H9 (cell line): ENCODE measurements around the gene NTSR1. TPM values are rescaled to one million over a fixed set of nuclear protein-coding genes. Genes with fewer than 3 reads are reported as not detected.

Source experiments
- DNase-seq: peaks from one replicate; pipeline ENCODE4 v3.0.0-alpha.2; 2017
- H2AFZ ChIP-seq: one replicate; pipeline ENCODE4 v1.6.1; 2013; ENCODE audit warnings: mild to moderate bottlenecking, low read length, control low read depth, moderate library complexity
- H2AK5ac ChIP-seq: 2 replicates; pipeline ENCODE4 v1.6.1; 2013; ENCODE audit warnings: low read length, control low read depth, mixed read lengths; ENCODE audit not compliant: insufficient read length
- H2BK120ac ChIP-seq: one replicate; pipeline ENCODE4 v1.6.1; 2013; ENCODE audit warnings: low read depth, mild to moderate bottlenecking, low read length, control low read depth, inconsistent platforms; ENCODE audit not compliant: poor library complexity, severe bottlenecking
- H2BK12ac ChIP-seq: 2 replicates; pipeline ENCODE4 v1.6.1; 2013; ENCODE audit warnings: low read length, control low read depth, mixed read lengths, low read depth; ENCODE audit not compliant: insufficient read length
- H2BK15ac ChIP-seq: 2 replicates; pipeline ENCODE4 v1.6.1; 2013; ENCODE audit warnings: low read depth, low read length, control low read depth
- H2BK20ac ChIP-seq: one replicate; pipeline ENCODE4 v1.6.1; 2013; ENCODE audit warnings: low read depth, mild to moderate bottlenecking, low read length, control low read depth, inconsistent platforms; ENCODE audit not compliant: poor library complexity, severe bottlenecking
- H2BK5ac ChIP-seq: 2 replicates; pipeline ENCODE4 v1.6.1; 2013; ENCODE audit warnings: low read length, control low read depth, mixed read lengths; ENCODE audit not compliant: insufficient read length
- H3K14ac ChIP-seq: 2 replicates; pipeline ENCODE4 v1.6.1; 2013; ENCODE audit warnings: low read length, control low read depth; ENCODE audit not compliant: insufficient read depth
- H3K18ac ChIP-seq: 2 replicates; pipeline ENCODE4 v1.6.1; 2013; ENCODE audit warnings: low read depth, mild to moderate bottlenecking, mixed read lengths, low read length, control low read depth; ENCODE audit not compliant: insufficient read length
- H3K23ac ChIP-seq: 2 replicates; pipeline ENCODE4 v1.6.1; 2013; ENCODE audit warnings: low read length, control low read depth, mixed read lengths, low read depth; ENCODE audit not compliant: insufficient read length
- H3K23me2 ChIP-seq: 2 replicates; pipeline ENCODE4 v1.6.1; 2013; ENCODE audit warnings: low read depth, mild to moderate bottlenecking, mixed read lengths, low read length, control low read depth; ENCODE audit not compliant: insufficient read length, poor library complexity, severe bottlenecking
- H3K27ac ChIP-seq: 2 replicates; pipeline ENCODE4 v1.5.1; 2013; ENCODE audit warnings: low read length, control low read depth, mixed read lengths, low read depth; ENCODE audit not compliant: insufficient read length
- H3K27me3 ChIP-seq: 2 replicates; pipeline ENCODE4 v1.6.1; 2013; ENCODE audit warnings: low read length, control low read depth, inconsistent platforms; ENCODE audit not compliant: insufficient read depth
- H3K4ac ChIP-seq: 2 replicates; pipeline ENCODE4 v1.6.1; 2013; ENCODE audit warnings: low read depth, mild to moderate bottlenecking, control low read depth, inconsistent platforms, low read length, moderate library complexity
- H3K4me1 ChIP-seq: 2 replicates; pipeline ENCODE4 v1.6.1; 2013; ENCODE audit warnings: low read length, control low read depth, inconsistent platforms; ENCODE audit not compliant: insufficient read depth
- H3K4me2 ChIP-seq: 2 replicates; pipeline ENCODE4 v1.6.1; 2013; ENCODE audit warnings: low read length, control low read depth, mixed read lengths; ENCODE audit not compliant: insufficient read length, insufficient read depth
- H3K56ac ChIP-seq: 2 replicates; pipeline ENCODE4 v1.6.1; 2013; ENCODE audit warnings: low read depth, mild to moderate bottlenecking, mixed read lengths, low read length, control low read depth; ENCODE audit not compliant: insufficient read length
- H3K79me1 ChIP-seq: 2 replicates; pipeline ENCODE4 v1.6.1; 2013; ENCODE audit warnings: low read depth, mild to moderate bottlenecking, moderate library complexity, low read length, control low read depth, inconsistent platforms; ENCODE audit not compliant: insufficient read depth, poor library complexity, severe bottlenecking
- H3K79me2 ChIP-seq: 2 replicates; pipeline ENCODE4 v1.6.1; 2013; ENCODE audit warnings: low read length, control low read depth, inconsistent platforms; ENCODE audit not compliant: insufficient read depth
- H3K9ac ChIP-seq: 2 replicates; pipeline ENCODE4 v1.6.1; 2013; ENCODE audit warnings: low read length, control low read depth, mixed read lengths; ENCODE audit not compliant: insufficient read length; ENCODE audit errors: extremely low read depth
- H3K9me3 ChIP-seq: one replicate; pipeline ENCODE4 v1.6.1; 2013; ENCODE audit warnings: low read depth, low read length, inconsistent platforms; ENCODE audit not compliant: control insufficient read depth
- H3T11ph ChIP-seq: one replicate; pipeline ENCODE4 v1.6.1; 2013; ENCODE audit warnings: mild to moderate bottlenecking, low read length, control low read depth, inconsistent platforms
- H4K20me1 ChIP-seq: one replicate; pipeline ENCODE4 v1.6.1; 2013; ENCODE audit not compliant: control insufficient read depth, insufficient read length, insufficient read depth
- H4K5ac ChIP-seq: 2 replicates; pipeline ENCODE4 v1.6.1; 2013; ENCODE audit warnings: low read depth, mild to moderate bottlenecking, mixed read lengths, low read length, control low read depth; ENCODE audit not compliant: insufficient read length
- H4K8ac ChIP-seq: replicated peaks from 2 replicates; pipeline ENCODE4 v1.6.1; 2013; ENCODE audit warnings: low read length, control low read depth, mixed read lengths, low read depth; ENCODE audit not compliant: insufficient read length
- H4K91ac ChIP-seq: 2 replicates; pipeline ENCODE4 v1.6.1; 2013; ENCODE audit warnings: low read depth, mild to moderate bottlenecking, moderate library complexity, mixed read lengths, low read length, control low read depth; ENCODE audit not compliant: insufficient read length
- H3K27ac Mint-ChIP-seq, 3 experiments: 2 replicates in 2 of 3; 3 replicates in 1 of 3; pipeline ENCODE4 v1.8.0; 2020 to 2021; ENCODE audit warnings: mixed read lengths in 3 of 3, mild to moderate bottlenecking in 1 of 3, moderate library complexity in 1 of 3
- H3K27me3 Mint-ChIP-seq: 2 replicates; pipeline ENCODE4 v1.8.0; 2021; ENCODE audit warnings: low read depth, mild to moderate bottlenecking, moderate library complexity, mixed read lengths
- H3K36me3 Mint-ChIP-seq, 3 experiments: 2 replicates in 2 of 3; 3 replicates in 1 of 3; pipeline ENCODE4 v1.8.0; 2020 to 2021; ENCODE audit warnings: low read depth in 3 of 3, mixed read lengths in 3 of 3; ENCODE audit not compliant: insufficient read depth in 1 of 3
- H3K4me1 Mint-ChIP-seq, 2 experiments: 2 replicates each; pipeline ENCODE4 v1.8.0; 2020; ENCODE audit warnings: mixed read lengths in 2 of 2
- H3K4me3 Mint-ChIP-seq, 2 experiments: 2 replicates in 1 of 2; 3 replicates in 1 of 2; pipeline ENCODE4 v1.8.0; 2020 to 2021; ENCODE audit warnings: mild to moderate bottlenecking in 2 of 2, mixed read lengths in 2 of 2, moderate library complexity in 1 of 2
- H3K9me3 Mint-ChIP-seq, 2 experiments: 2 replicates in 1 of 2; 3 replicates in 1 of 2; pipeline ENCODE4 v1.8.0; 2020; ENCODE audit warnings: mild to moderate bottlenecking in 2 of 2, mixed read lengths in 2 of 2, moderate library complexity in 1 of 2
- CTCF ChIP-seq: fragments of 200-600 bp; sonication (generic); conservative IDR thresholded peaks from 3 replicates; pipeline ENCODE4 v1.8.0; 2021; ENCODE audit warnings: antibody characterized with exemption, mild to moderate bottlenecking
- WGBS: extraction: QIAGEN DNeasy Blood & Tissue Kit; methylation state at CpG from one replicate; pipeline ENCODE4 v1.1.7; 2013; ENCODE audit warnings: missing lambda C conversion rate, low lambda C conversion rate, mixed read lengths; ENCODE audit not compliant: insufficient read length; ENCODE audit errors: extremely low coverage; 5-methylcytosine and 5-hydroxymethylcytosine counted together
- total RNA-seq: library from RNA; stranded (reverse); gene quantifications from 2 replicates; pipeline ENCODE4 v1.2.1, GENCODE V29; 2021

The NTSR1 gene
- total RNA-seq, 1 experiment from 2014 or later = 0.11 TPM

- H3K4me3 Mint-ChIP-seq = peak within 1 kb of the TSS; percentile 90 to 94
- Histone ChIP-seq H3K4me1 (no peaks in the 10 kb centered on the region; the same call in 1 of the 2 replicates), H2BK120ac (no peak within 1 kb of the TSS), H3K27ac (no peak within 1 kb of the TSS), H3K4ac (no peak within 1 kb of the TSS), H3K23me2 (no peaks in the 10 kb centered on the region), H3K9ac (peak within 1 kb of the TSS; percentile 60), H3K14ac (peak within 1 kb of the TSS; percentile 77; the same call in 1 of the 2 replicates), H3K79me1 (no peaks in the 10 kb centered on the region), H3K18ac (no peak within 1 kb of the TSS), H2BK5ac (no peak within 1 kb of the TSS), H4K20me1 (no peaks in the 10 kb centered on the region), H3K23ac (no peak within 1 kb of the TSS), H4K5ac (no peak within 1 kb of the TSS), H3K56ac (no peak within 1 kb of the TSS), H2BK20ac (no peak within 1 kb of the TSS), H2BK15ac (no peak within 1 kb of the TSS), H2AFZ (no peak within 1 kb of the TSS), H3K4me2 (peak within 1 kb of the TSS; percentile 53), H2BK12ac (no peak within 1 kb of the TSS), H3K79me2 (no peaks in the 10 kb centered on the region), H3K9me3 (no peaks in the 10 kb centered on the region), H4K91ac (no peak within 1 kb of the TSS), H4K8ac (no peak within 1 kb of the TSS), H2AK5ac (no peak within 1 kb of the TSS), H3T11ph (no peak within 1 kb of the TSS), H3K27me3 (no peaks in the 10 kb centered on the region)
- H3K27ac Mint-ChIP-seq = no peak within 1 kb of the TSS; a peak in 1 of 7 replicates
- no peak for TF ChIP-seq CTCF
- H3K9me3 Mint-ChIP-seq = no peaks in the 10 kb centered on the region
- peaks cover 19% of the 10 kb centered on the region for H3K27me3 Mint-ChIP-seq
- DNase-seq = peak; percentile 55
- no CpG with 5 or more reads among the region's 77 CpGs for WGBS
- peaks cover 10 to 16% of the 10 kb centered on the region in 2 experiments for H3K4me1 Mint-ChIP-seq
- H3K36me3 Mint-ChIP-seq = peaks cover 4 to 28% (median 23%) of the 10 kb centered on the region in 3 experiments
Measured at GRCh38 chr20:62804627-62805154, 96.1 kb downstream of the NTSR1 start, which contains the start of gene OGFR. Gene OGFR, plus strand, starts transcription at chr20:62804835. Its CDS starts 25 bp downstream, at chr20:62804860.
